HCT116 (cell line): ENCODE measurements around the gene MTHFSD. TPM values are rescaled to one million over a fixed set of nuclear protein-coding genes. Genes with fewer than 3 reads are reported as not detected.
A peak's percentile ranks its signal among the peaks of the same experiment; 100 is the strongest.

Source experiments
- ATAC-seq: fragments of 200-7000 bp; cut with Tn5 transposase; 2 replicates; pipeline ENCODE4 v1.9.1; 2020; ENCODE audit warnings: mild to moderate bottlenecking, moderate library complexity
- BruUV-seq: library from RNA; stranded (reverse); fragments of 400-500 nt; replicated peaks from 2 replicates; lab custom pipeline; 2021; lab: Mats Ljungman, UMichigan
- CTCF ChIA-PET: fragments of 300-600 bp; sonication (Branson Sonifier 250); formaldehyde crosslinking; loops from one replicate; lab custom pipeline; 2021; ENCODE audit warnings: antibody characterized with exemption; lab: Charles Lee
- POLR2A ChIA-PET: fragments of 300-600, 350-600 bp; sonication (Branson Sonifier 250); formaldehyde crosslinking; loops from one replicate; lab custom pipeline; 2021; ENCODE audit warnings: antibody characterized with exemption; lab: Charles Lee
- RAD21 ChIA-PET, 2 experiments: fragments of 300-600 bp; sonication (Branson Sonifier 250); formaldehyde crosslinking; loops; one replicate each; lab custom pipeline; 2023; ENCODE audit warnings: low total read pairs in 2 of 2; ENCODE audit not compliant: uncharacterized antibody in 2 of 2, unreplicated experiment in 2 of 2, low non-redundant PET in 1 of 2; lab: Charles Lee
- DNase-seq: peaks from one replicate; pipeline ENCODE4 v3.0.0-alpha.2; 2010; ENCODE audit warnings: low read depth, low spot score
- H2AFZ ChIP-seq: fragments of 200-600 bp; shearing (Covaris generic), sonication (generic); 2 replicates; pipeline ENCODE4 v1.6.1; 2017; ENCODE audit warnings: low read depth, mixed run types, mixed read lengths, antibody characterized with exemption, low read length; ENCODE audit not compliant: poor library complexity, severe bottlenecking
- H3K27ac ChIP-seq: 2 replicates; pipeline ENCODE4 v1.5.1; 2012; ENCODE audit warnings: low read depth, low read length
- H3K27me3 ChIP-seq: fragments of 200-600 bp; sonication (generic); 2 replicates; pipeline ENCODE4 v1.6.1; 2016; ENCODE audit warnings: mixed run types, low read length, mixed read lengths; ENCODE audit not compliant: insufficient read depth
- H3K36me3 ChIP-seq, 2 experiments: fragments of 200-500 bp in 1 of 2; fragments of 200-600 bp in 1 of 2; sonication (Bioruptor generic) in 1 of 2; sonication (generic) in 1 of 2; 2 replicates each; pipeline versions ENCODE4 v1.5.1 to v1.6.1; 2014 to 2016; ENCODE audit warnings: low read length in 2 of 2, inconsistent platforms in 1 of 2, mixed read lengths in 1 of 2, mixed run types in 1 of 2; ENCODE audit not compliant: insufficient read depth in 2 of 2, control insufficient read depth in 1 of 2
- H3K4me1 ChIP-seq, 2 experiments: fragments of 200-600 bp in 1 of 2; sonication (generic) in 1 of 2; 2 replicates each; pipeline versions ENCODE4 v1.5.1 to v1.6.1; 2012 to 2017; ENCODE audit warnings: low read length in 2 of 2, inconsistent platforms in 1 of 2, mild to moderate bottlenecking in 1 of 2, mixed read lengths in 1 of 2, mixed run types in 1 of 2, moderate library complexity in 1 of 2; ENCODE audit not compliant: insufficient read depth in 2 of 2, control insufficient read depth in 1 of 2
- H3K4me2 ChIP-seq: fragments of 200-600 bp; sonication (generic); 2 replicates; pipeline ENCODE4 v1.6.1; 2017; ENCODE audit warnings: mixed run types, low read length, mixed read lengths
- H3K4me3 ChIP-seq, 2 experiments: fragments of 200-600 bp in 1 of 2; sonication (generic) in 1 of 2; replicated peaks in 1 of 2; 2 replicates each; pipeline ENCODE4 v1.5.1; 2011 to 2016; ENCODE audit warnings: low read length in 2 of 2, control low read depth in 1 of 2, low read depth in 1 of 2, mild to moderate bottlenecking in 1 of 2, mixed read lengths in 1 of 2, mixed run types in 1 of 2
- H3K79me2 ChIP-seq: fragments of 200-600 bp; sonication (generic); 2 replicates; pipeline ENCODE4 v1.6.1; 2017; ENCODE audit warnings: mild to moderate bottlenecking, mixed run types, low read length, moderate library complexity, mixed read lengths; ENCODE audit not compliant: insufficient read depth
- H3K9ac ChIP-seq: fragments of 200-600 bp; sonication (generic); 2 replicates; pipeline ENCODE4 v1.6.1; 2016; ENCODE audit warnings: low read length, mixed read lengths
- H3K9me2 ChIP-seq: fragments of 200-600 bp; sonication (generic), shearing (Covaris generic); 2 replicates; pipeline ENCODE4 v1.6.1; 2017; ENCODE audit warnings: mixed run types, mild to moderate bottlenecking, moderate library complexity; ENCODE audit not compliant: insufficient read depth
- H3K9me3 ChIP-seq, 2 experiments: fragments of 200-500 bp in 1 of 2; fragments of 200-600 bp in 1 of 2; sonication (Bioruptor generic) in 1 of 2; sonication (generic) in 1 of 2; 2 replicates each; pipeline ENCODE4 v1.6.1; 2014 to 2017; ENCODE audit warnings: low read length in 2 of 2, mixed read lengths in 2 of 2, inconsistent platforms in 1 of 2, low read depth in 1 of 2, mild to moderate bottlenecking in 1 of 2, mixed run types in 1 of 2, moderate library complexity in 1 of 2; ENCODE audit not compliant: control insufficient read depth in 1 of 2, insufficient read depth in 1 of 2
- H4K20me1 ChIP-seq: fragments of 200-600 bp; sonication (generic), shearing (Covaris generic); 2 replicates; pipeline ENCODE4 v1.6.1; 2017; ENCODE audit warnings: mixed run types, mild to moderate bottlenecking, moderate library complexity; ENCODE audit not compliant: insufficient read depth
- CBX3 ChIP-seq: IDR thresholded peaks from 2 replicates; pipeline ENCODE4 v1.6.1; 2012; ENCODE audit warnings: low read depth
- CEBPB ChIP-seq: IDR thresholded peaks from 2 replicates; pipeline ENCODE4 v1.6.1; 2012; ENCODE audit warnings: low read depth
- EGR1 ChIP-seq: IDR thresholded peaks from 2 replicates; pipeline ENCODE4 v1.6.1; 2012; ENCODE audit warnings: low read depth
- ELF1 ChIP-seq: IDR thresholded peaks from 2 replicates; pipeline ENCODE4 v1.6.1; 2012; ENCODE audit warnings: low read depth, borderline replicate concordance
- EZH2 ChIP-seq: fragments of 200-600 bp; sonication (generic); IDR thresholded peaks from 2 replicates; pipeline ENCODE4 v1.6.1; 2017; ENCODE audit warnings: antibody characterized with exemption, mixed run types
- EZH2phosphoT487 ChIP-seq: fragments of 200-600 bp; IDR thresholded peaks from 2 replicates; pipeline ENCODE4 v1.6.1; 2018; ENCODE audit warnings: antibody characterized with exemption, borderline replicate concordance
- FOSL1 ChIP-seq: IDR thresholded peaks from 2 replicates; pipeline ENCODE4 v1.6.1; 2012; ENCODE audit warnings: low read depth
- JUND ChIP-seq: IDR thresholded peaks from 2 replicates; pipeline ENCODE4 v1.6.1; 2012
- RAD21 ChIP-seq: IDR thresholded peaks from 2 replicates; pipeline ENCODE4 v1.6.1; 2012; ENCODE audit warnings: low read depth, mild to moderate bottlenecking
- SIN3A ChIP-seq: IDR thresholded peaks from 2 replicates; pipeline ENCODE4 v1.6.1; 2012; ENCODE audit warnings: low read depth
- YY1 ChIP-seq: IDR thresholded peaks from 2 replicates; pipeline ENCODE4 v1.6.1; 2011; ENCODE audit warnings: low read length, low read depth, moderate library complexity, mild to moderate bottlenecking; ENCODE audit not compliant: insufficient replicate concordance; ENCODE audit errors: extremely low read depth
- ZNF274 ChIP-seq: fragments of 200-500 bp; sonication (Bioruptor generic); IDR thresholded peaks from 2 replicates; pipeline ENCODE4 v1.6.1; 2014; ENCODE audit warnings: mild to moderate bottlenecking, low read depth, low read length, inconsistent platforms
- intact Hi-C: fragments of 100-400 bp; cut with micrococcal nuclease; formaldehyde crosslinking; loops from 2 replicates; pipeline ENCODE4 v1.10.0; 2022
- total RNA-seq: library from RNA; stranded (reverse); gene quantifications from one replicate; pipeline ENCODE4 v1.2.1, GENCODE V29; 2021; ENCODE audit not compliant: unreplicated experiment
- TF ChIP-seq, protein P1 (sequence below), 3 experiments: fragments of 200-600 bp in 1 of 3; sonication (generic) in 1 of 3; IDR thresholded peaks in 2 of 3; conservative IDR thresholded peaks in 1 of 3; 2 replicates each; pipeline ENCODE4 v1.5.1; 2012 to 2017; ENCODE audit warnings: low read depth in 2 of 3, low read length in 2 of 3, antibody characterized with exemption in 1 of 3, borderline replicate concordance in 1 of 3, control low read depth in 1 of 3, mild to moderate bottlenecking in 1 of 3, mixed read lengths in 1 of 3, mixed run types in 1 of 3, moderate library complexity in 1 of 3; ENCODE audit not compliant: insufficient read depth in 1 of 3
- TF ChIP-seq, protein P2 (sequence below): IDR thresholded peaks from 2 replicates; pipeline ENCODE4 v1.6.1; 2012; ENCODE audit warnings: low read depth

MTHFSD gene
- total RNA-seq, 1 experiment from 2014 or later, result 33.1 TPM

DNA sequence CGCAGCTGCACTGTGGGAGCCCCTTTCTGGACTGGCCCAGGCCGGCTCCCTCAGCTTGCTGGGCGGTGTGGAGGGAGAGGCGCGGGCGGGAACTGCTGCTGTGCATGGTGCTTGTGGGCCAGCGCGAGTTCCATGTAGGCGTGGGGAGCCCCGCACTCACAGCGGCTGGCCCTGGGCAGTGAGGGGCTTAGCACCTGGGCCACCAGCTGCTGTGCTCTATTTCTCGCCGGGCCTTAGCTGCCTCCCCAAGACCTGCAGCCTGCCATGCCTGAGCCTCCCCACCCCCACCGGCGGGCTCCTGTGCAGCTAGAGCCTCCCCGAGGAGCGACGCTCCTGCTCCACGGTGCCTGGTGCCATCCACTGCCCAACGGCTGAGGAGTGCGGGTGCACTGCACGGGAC is 1.7 kb downstream of the MTHFSD start:
- TF ChIP-seq ELF1 (no peak), EZH2phosphoT487 (no peak), SIN3A (no peak), FOSL1 (no peak), EGR1 (no peak), EZH2 (no peak), YY1 (no peak), CEBPB (no peak), RAD21 (no peak), ZNF274 (no peak), CBX3 (no peak), JUND (no peak)
- TF ChIP-seq, protein P1, sequence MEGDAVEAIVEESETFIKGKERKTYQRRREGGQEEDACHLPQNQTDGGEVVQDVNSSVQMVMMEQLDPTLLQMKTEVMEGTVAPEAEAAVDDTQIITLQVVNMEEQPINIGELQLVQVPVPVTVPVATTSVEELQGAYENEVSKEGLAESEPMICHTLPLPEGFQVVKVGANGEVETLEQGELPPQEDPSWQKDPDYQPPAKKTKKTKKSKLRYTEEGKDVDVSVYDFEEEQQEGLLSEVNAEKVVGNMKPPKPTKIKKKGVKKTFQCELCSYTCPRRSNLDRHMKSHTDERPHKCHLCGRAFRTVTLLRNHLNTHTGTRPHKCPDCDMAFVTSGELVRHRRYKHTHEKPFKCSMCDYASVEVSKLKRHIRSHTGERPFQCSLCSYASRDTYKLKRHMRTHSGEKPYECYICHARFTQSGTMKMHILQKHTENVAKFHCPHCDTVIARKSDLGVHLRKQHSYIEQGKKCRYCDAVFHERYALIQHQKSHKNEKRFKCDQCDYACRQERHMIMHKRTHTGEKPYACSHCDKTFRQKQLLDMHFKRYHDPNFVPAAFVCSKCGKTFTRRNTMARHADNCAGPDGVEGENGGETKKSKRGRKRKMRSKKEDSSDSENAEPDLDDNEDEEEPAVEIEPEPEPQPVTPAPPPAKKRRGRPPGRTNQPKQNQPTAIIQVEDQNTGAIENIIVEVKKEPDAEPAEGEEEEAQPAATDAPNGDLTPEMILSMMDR (IDR thresholded peaks at IDR 0.05 in 2 of 3, conservative IDR thresholded peaks at IDR 0.05 in 1 of 3; ENCODE audit: borderline replicate concordance in 1 of 3, insufficient read depth in 1 of 3, low read depth in 2 of 3, low read length in 2 of 3), result no peak
- TF ChIP-seq, protein P2, sequence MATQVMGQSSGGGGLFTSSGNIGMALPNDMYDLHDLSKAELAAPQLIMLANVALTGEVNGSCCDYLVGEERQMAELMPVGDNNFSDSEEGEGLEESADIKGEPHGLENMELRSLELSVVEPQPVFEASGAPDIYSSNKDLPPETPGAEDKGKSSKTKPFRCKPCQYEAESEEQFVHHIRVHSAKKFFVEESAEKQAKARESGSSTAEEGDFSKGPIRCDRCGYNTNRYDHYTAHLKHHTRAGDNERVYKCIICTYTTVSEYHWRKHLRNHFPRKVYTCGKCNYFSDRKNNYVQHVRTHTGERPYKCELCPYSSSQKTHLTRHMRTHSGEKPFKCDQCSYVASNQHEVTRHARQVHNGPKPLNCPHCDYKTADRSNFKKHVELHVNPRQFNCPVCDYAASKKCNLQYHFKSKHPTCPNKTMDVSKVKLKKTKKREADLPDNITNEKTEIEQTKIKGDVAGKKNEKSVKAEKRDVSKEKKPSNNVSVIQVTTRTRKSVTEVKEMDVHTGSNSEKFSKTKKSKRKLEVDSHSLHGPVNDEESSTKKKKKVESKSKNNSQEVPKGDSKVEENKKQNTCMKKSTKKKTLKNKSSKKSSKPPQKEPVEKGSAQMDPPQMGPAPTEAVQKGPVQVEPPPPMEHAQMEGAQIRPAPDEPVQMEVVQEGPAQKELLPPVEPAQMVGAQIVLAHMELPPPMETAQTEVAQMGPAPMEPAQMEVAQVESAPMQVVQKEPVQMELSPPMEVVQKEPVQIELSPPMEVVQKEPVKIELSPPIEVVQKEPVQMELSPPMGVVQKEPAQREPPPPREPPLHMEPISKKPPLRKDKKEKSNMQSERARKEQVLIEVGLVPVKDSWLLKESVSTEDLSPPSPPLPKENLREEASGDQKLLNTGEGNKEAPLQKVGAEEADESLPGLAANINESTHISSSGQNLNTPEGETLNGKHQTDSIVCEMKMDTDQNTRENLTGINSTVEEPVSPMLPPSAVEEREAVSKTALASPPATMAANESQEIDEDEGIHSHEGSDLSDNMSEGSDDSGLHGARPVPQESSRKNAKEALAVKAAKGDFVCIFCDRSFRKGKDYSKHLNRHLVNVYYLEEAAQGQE, result no peak
- Histone ChIP-seq H3K36me3 (peaks cover 7 to 28% of the 10 kb centered on the region in 2 experiments; a peak in 2 of 4 replicates), H4K20me1 (no peaks in the 10 kb centered on the region; the same call in 1 of the 2 replicates), H3K9ac (no peak overlapping the region), H3K9me2 (no peaks in the 10 kb centered on the region), H2AFZ (no peak overlapping the region), H3K4me2 (peak overlapping the region; percentile 97; the same call in 1 of the 2 replicates), H3K27me3 (peaks cover 3% of the 10 kb centered on the region; the same call in 1 of the 2 replicates), H3K27ac (no peak overlapping the region; the same call in 1 of the 2 replicates), H3K79me2 (peaks cover 19% of the 10 kb centered on the region), H3K4me3 (no peak overlapping the region), H3K9me3 (no peaks in the 10 kb centered on the region), H3K4me1 (peaks cover 4 to 15% of the 10 kb centered on the region in 2 experiments; a peak in 3 of 4 replicates)
- DNase-seq, result no peak
- RAD21 ChIA-PET, result no interaction called here
- no TSS peak for BruUV-seq
- ATAC-seq, result no peak
- CTCF ChIA-PET, result interaction anchor here (0.9 to 1.7 kb wide), 3 partner anchors 524 to 1082 kb away, joined by 3 to 4 read pairs (median 3); no protein-coding TSS in a partner anchor
- intact Hi-C loops, result no loop called here
- POLR2A ChIA-PET, result interaction anchor here (0.9 kb wide), 1 partner anchor 17 kb away, joined by 3 read pairs; no protein-coding TSS in a partner anchor
